ENCODE measurements around the gene PSG3. TPM values are rescaled to one million over a fixed set of nuclear protein-coding genes. Genes with fewer than 3 reads are reported as not detected.
"Not testable (repeated sequence)": the region's sequence is repeated elsewhere in the genome, so short reads cannot be mapped to it uniquely, and the experiment has no call there.

PSG3 gene
- polyA plus RNA-seq, 1 donor from 2014 or later: not detected

DNA sequence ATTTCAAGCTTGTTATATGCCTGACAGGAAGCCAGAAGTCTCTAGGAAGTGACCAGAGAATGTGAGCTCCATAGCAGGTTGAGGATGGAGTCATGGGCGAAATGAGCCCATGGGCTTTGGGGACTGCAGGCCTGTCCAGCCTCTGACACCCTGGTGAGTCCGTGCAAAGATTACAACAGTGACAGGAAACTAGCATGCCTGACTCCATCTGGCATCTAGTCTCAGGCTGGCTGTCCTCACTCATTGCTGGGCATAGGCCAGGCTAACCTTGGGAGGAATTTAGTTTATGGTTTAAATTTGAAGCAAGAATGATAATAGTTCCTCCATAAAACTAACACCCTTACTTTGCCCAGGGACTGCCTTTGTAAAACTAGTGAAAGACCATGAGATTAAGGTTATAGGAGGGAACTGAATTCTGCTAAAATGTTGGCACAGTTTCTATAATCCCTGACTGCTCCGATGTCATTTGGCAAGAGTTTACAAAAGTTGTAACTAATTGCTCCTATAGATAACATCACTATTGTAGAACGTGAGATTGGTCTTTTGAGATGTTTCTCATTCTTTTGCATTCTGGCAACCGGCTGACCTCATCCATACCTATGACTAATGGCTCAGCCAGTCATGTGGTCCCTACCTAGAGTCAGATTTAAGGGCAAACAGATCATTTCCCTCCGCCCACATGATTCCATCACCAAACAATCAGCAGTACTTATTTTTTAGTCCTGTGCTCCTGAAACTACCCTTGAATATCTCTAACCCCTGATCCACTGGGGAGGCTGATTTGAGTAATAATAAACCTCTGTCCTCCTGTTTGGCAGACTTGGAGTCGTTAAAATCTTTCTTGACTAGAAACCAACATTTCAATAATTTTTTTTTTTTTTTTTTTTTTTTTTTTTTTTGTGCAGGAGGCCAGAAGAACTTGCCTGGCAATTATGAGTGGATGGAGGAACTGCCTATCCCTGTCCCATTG, 21.0 kb upstream of the PSG3 start:
- not testable (repeated sequence) for H2AFZ ChIP-seq (ENCODE audit: low read depth, low read length); H3K36me3 ChIP-seq (ENCODE audit: insufficient read depth, low read length); H3K27me3 ChIP-seq (ENCODE audit: insufficient read depth, low read depth, low read length); H3K9me2 ChIP-seq (ENCODE audit: insufficient read depth, low read length); H4K20me1 ChIP-seq (ENCODE audit: insufficient read depth); H3K79me2 ChIP-seq (replicated peaks; ENCODE audit: insufficient read depth, low read length); H3K4me2 ChIP-seq (ENCODE audit: low read length); H3K9me3 ChIP-seq (ENCODE audit: low read length); H3F3A ChIP-seq (ENCODE audit: insufficient read depth, low read length, poor library complexity, severe bottlenecking); H3K4me3 ChIP-seq (ENCODE audit: low read length); H3K9ac ChIP-seq (ENCODE audit: low read length); H3K27ac ChIP-seq (ENCODE audit: low read length)

GRCh38 chr19:42758667-42759066, 18.4 kb upstream of the PSG3 start:
- H3K79me2 ChIP-seq (replicated peaks; ENCODE audit: insufficient read depth, low read length); H3K9me2 ChIP-seq (ENCODE audit: insufficient read depth, low read length); H3K27me3 ChIP-seq (ENCODE audit: insufficient read depth, low read depth, low read length); H4K20me1 ChIP-seq (ENCODE audit: insufficient read depth); H3K9ac ChIP-seq (ENCODE audit: low read length); H3K4me2 ChIP-seq (ENCODE audit: low read length); H3K9me3 ChIP-seq (ENCODE audit: low read length); H3K36me3 ChIP-seq (ENCODE audit: insufficient read depth, low read length); H3K27ac ChIP-seq (ENCODE audit: low read length); H2AFZ ChIP-seq (ENCODE audit: low read depth, low read length); H3K4me3 ChIP-seq (ENCODE audit: low read length); H3F3A ChIP-seq (ENCODE audit: insufficient read depth, low read length, poor library complexity, severe bottlenecking): not testable (repeated sequence)

DNA sequence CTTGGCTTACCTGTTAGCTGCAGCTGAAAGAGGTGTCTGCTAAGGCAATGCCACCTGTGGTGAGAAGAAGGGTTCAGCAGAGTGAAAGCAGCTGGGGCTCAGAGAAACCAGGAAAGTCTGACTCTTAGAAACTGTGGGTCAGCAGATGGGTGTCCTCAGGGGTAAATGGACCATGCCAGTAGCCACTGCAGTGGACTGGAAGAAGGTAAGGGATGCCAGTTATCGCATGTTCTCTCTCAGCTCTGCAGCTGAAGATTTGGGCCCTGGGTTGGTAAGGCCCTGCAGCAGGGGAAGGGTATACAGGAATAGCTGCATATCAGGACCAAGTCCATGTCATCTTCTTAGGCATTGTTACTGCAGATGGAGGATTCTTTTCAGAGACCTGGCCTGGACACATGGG, 12.0 kb upstream of the PSG3 start:
- not testable (repeated sequence) for H3K9me3 ChIP-seq (ENCODE audit: low read length); H3K79me2 ChIP-seq (replicated peaks; ENCODE audit: insufficient read depth, low read length); H3K4me2 ChIP-seq (ENCODE audit: low read length); H3K9ac ChIP-seq (ENCODE audit: low read length); H4K20me1 ChIP-seq (ENCODE audit: insufficient read depth); H3F3A ChIP-seq (ENCODE audit: insufficient read depth, low read length, poor library complexity, severe bottlenecking); H3K4me3 ChIP-seq (ENCODE audit: low read length); H3K36me3 ChIP-seq (ENCODE audit: insufficient read depth, low read length); H3K27me3 ChIP-seq (ENCODE audit: insufficient read depth, low read depth, low read length); H3K27ac ChIP-seq (ENCODE audit: low read length); H2AFZ ChIP-seq (ENCODE audit: low read depth, low read length); H3K9me2 ChIP-seq (ENCODE audit: insufficient read depth, low read length)

GRCh38 chr19:42741726-42742607, 1.7 kb upstream of the PSG3 start:
- H3K36me3 ChIP-seq (ENCODE audit: insufficient read depth, low read length); H3K27ac ChIP-seq (ENCODE audit: low read length); H3K9me3 ChIP-seq (ENCODE audit: low read length); H3K4me3 ChIP-seq (ENCODE audit: low read length); H3K9ac ChIP-seq (ENCODE audit: low read length); H3K27me3 ChIP-seq (ENCODE audit: insufficient read depth, low read depth, low read length); H4K20me1 ChIP-seq (ENCODE audit: insufficient read depth); H3K4me2 ChIP-seq (ENCODE audit: low read length); H3F3A ChIP-seq (ENCODE audit: insufficient read depth, low read length, poor library complexity, severe bottlenecking); H2AFZ ChIP-seq (ENCODE audit: low read depth, low read length); H3K79me2 ChIP-seq (replicated peaks; ENCODE audit: insufficient read depth, low read length); H3K9me2 ChIP-seq (ENCODE audit: insufficient read depth, low read length): not testable (repeated sequence)

- H2AFZ ChIP-seq (ENCODE audit: low read depth, low read length); H3K79me2 ChIP-seq (replicated peaks; ENCODE audit: insufficient read depth, low read length); H3K4me3 ChIP-seq (ENCODE audit: low read length); H3K9me3 ChIP-seq (ENCODE audit: low read length); H3K27me3 ChIP-seq (ENCODE audit: insufficient read depth, low read depth, low read length); H3K4me2 ChIP-seq (ENCODE audit: low read length); H3K27ac ChIP-seq (ENCODE audit: low read length); H3K36me3 ChIP-seq (ENCODE audit: insufficient read depth, low read length); H4K20me1 ChIP-seq (ENCODE audit: insufficient read depth); H3K9me2 ChIP-seq (ENCODE audit: insufficient read depth, low read length); H3K9ac ChIP-seq (ENCODE audit: low read length); H3F3A ChIP-seq (ENCODE audit: insufficient read depth, low read length, poor library complexity, severe bottlenecking): not testable (repeated sequence)
Measured at GRCh38 chr19:42737581-42738011, 2.7 kb downstream of the PSG3 start.

DNA sequence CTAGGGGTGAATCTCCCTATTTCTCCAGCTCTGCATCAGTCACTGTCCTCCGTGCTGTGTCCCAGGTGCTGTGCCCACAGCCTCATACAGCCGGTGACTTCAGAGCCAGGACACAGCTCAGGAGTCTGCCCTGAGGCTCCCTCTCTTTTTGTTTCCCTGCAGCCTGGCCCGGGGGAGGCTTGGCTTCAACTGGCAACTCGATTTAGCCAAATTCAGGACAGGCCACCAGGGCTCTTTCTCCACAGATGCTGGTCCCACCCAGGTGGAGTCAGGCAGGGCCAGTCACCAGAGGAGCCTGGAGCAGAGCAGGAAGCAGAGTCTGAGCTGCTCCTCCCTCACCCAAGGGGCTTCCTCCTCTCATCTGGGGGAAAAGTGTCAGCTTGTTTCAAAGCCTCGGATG, 11.9 kb downstream of the PSG3 start:
- H3K4me2 ChIP-seq (ENCODE audit: low read length); H3K27ac ChIP-seq (ENCODE audit: low read length); H2AFZ ChIP-seq (ENCODE audit: low read depth, low read length); H3K9me3 ChIP-seq (ENCODE audit: low read length); H3K27me3 ChIP-seq (ENCODE audit: insufficient read depth, low read depth, low read length); H3K9ac ChIP-seq (ENCODE audit: low read length); H3K9me2 ChIP-seq (ENCODE audit: insufficient read depth, low read length); H3K79me2 ChIP-seq (replicated peaks; ENCODE audit: insufficient read depth, low read length); H3K4me3 ChIP-seq (ENCODE audit: low read length); H4K20me1 ChIP-seq (ENCODE audit: insufficient read depth); H3F3A ChIP-seq (ENCODE audit: insufficient read depth, low read length, poor library complexity, severe bottlenecking); H3K36me3 ChIP-seq (ENCODE audit: insufficient read depth, low read length): not testable (repeated sequence)

- not testable (repeated sequence) for H3K9me3 ChIP-seq (ENCODE audit: low read length); H3K9ac ChIP-seq (ENCODE audit: low read length); H2AFZ ChIP-seq (ENCODE audit: low read depth, low read length); H4K20me1 ChIP-seq (ENCODE audit: insufficient read depth); H3K27ac ChIP-seq (ENCODE audit: low read length); H3K27me3 ChIP-seq (ENCODE audit: insufficient read depth, low read depth, low read length); H3K4me3 ChIP-seq (ENCODE audit: low read length); H3K36me3 ChIP-seq (ENCODE audit: insufficient read depth, low read length); H3K4me2 ChIP-seq (ENCODE audit: low read length); H3K79me2 ChIP-seq (replicated peaks; ENCODE audit: insufficient read depth, low read length); H3F3A ChIP-seq (ENCODE audit: insufficient read depth, low read length, poor library complexity, severe bottlenecking); H3K9me2 ChIP-seq (ENCODE audit: insufficient read depth, low read length)
Measured at GRCh38 chr19:42714000-42714399, 26.3 kb downstream of the PSG3 start.

All from neural cell (in vitro differentiated cells).